ENCODE data around the gene PSMD13. TPM values are rescaled to one million over a fixed set of nuclear protein-coding genes. Genes with fewer than 3 reads are reported as not detected.
A peak's percentile ranks its signal among the peaks of the same experiment; 100 is the strongest.
"Not testable (repeated sequence)": the region's sequence is repeated elsewhere in the genome, so short reads cannot be mapped to it uniquely, and the experiment has no call there.

Gene PSMD13
- total and polyA plus RNA-seq, 2 of the 13 experiments (the other 11 are each of a cell fraction or from before 2014, with no cell fraction given) = 83.0 to 117 TPM

- TF ChIP-seq, protein P1, sequence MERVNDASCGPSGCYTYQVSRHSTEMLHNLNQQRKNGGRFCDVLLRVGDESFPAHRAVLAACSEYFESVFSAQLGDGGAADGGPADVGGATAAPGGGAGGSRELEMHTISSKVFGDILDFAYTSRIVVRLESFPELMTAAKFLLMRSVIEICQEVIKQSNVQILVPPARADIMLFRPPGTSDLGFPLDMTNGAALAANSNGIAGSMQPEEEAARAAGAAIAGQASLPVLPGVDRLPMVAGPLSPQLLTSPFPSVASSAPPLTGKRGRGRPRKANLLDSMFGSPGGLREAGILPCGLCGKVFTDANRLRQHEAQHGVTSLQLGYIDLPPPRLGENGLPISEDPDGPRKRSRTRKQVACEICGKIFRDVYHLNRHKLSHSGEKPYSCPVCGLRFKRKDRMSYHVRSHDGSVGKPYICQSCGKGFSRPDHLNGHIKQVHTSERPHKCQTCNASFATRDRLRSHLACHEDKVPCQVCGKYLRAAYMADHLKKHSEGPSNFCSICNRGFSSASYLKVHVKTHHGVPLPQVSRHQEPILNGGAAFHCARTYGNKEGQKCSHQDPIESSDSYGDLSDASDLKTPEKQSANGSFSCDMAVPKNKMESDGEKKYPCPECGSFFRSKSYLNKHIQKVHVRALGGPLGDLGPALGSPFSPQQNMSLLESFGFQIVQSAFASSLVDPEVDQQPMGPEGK (CRISPR knock-in tag; IDR thresholded peaks at IDR 0.05) = peak; percentile 8; the same call in 1 of the 2 replicates
- TF ChIP-seq ZMYM3 (CRISPR knock-in tag; IDR thresholded peaks at IDR 0.05) (peak; percentile 36; the same call in 1 of the 2 replicates), ETV5 (CRISPR knock-in tag; IDR thresholded peaks at IDR 0.05; ENCODE audit: borderline replicate concordance) (peak; percentile 20; the same call in 1 of the 2 replicates), FOXC1 (CRISPR knock-in tag; IDR thresholded peaks at IDR 0.05; ENCODE audit: borderline replicate concordance) (0 out of 2 replicates have a peak, but pooled peaks have one; percentile 41), FOXP1 (CRISPR knock-in tag; IDR thresholded peaks at IDR 0.05) (peak; percentile 57; the same call in 1 of the 2 replicates), SAP130 (CRISPR knock-in tag; IDR thresholded peaks at IDR 0.05; ENCODE audit: low read depth) (peak; percentile 32), ARID4A (CRISPR knock-in tag; IDR thresholded peaks at IDR 0.05; ENCODE audit: borderline replicate concordance) (peak; percentile 33; the same call in 1 of the 2 replicates), XRCC5 (optimal IDR thresholded peaks at IDR 0.05; ENCODE audit: low read length) (peak; percentile 17), MAX (IDR thresholded peaks at IDR 0.05) (peak; percentile 30; the same call in 1 of the 2 replicates)
- TF ChIP-seq, protein P2, sequence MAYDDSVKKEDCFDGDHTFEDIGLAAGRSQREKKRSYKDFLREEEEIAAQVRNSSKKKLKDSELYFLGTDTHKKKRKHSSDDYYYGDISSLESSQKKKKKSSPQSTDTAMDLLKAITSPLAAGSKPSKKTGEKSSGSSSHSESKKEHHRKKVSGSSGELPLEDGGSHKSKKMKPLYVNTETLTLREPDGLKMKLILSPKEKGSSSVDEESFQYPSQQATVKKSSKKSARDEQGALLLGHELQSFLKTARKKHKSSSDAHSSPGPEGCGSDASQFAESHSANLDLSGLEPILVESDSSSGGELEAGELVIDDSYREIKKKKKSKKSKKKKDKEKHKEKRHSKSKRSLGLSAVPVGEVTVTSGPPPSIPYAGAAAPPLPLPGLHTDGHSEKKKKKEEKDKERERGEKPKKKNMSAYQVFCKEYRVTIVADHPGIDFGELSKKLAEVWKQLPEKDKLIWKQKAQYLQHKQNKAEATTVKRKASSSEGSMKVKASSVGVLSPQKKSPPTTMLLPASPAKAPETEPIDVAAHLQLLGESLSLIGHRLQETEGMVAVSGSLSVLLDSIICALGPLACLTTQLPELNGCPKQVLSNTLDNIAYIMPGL (CRISPR knock-in tag; IDR thresholded peaks at IDR 0.05; ENCODE audit: borderline replicate concordance in 1 of 2, low read depth in 1 of 2) = peak in 1 of 2 experiments; percentile 47; a peak in 2 of 4 replicates
- not testable (repeated sequence) for TF ChIP-seq FOXP1 (IDR thresholded peaks at IDR 0.05)
- TF ChIP-seq, protein P3, sequence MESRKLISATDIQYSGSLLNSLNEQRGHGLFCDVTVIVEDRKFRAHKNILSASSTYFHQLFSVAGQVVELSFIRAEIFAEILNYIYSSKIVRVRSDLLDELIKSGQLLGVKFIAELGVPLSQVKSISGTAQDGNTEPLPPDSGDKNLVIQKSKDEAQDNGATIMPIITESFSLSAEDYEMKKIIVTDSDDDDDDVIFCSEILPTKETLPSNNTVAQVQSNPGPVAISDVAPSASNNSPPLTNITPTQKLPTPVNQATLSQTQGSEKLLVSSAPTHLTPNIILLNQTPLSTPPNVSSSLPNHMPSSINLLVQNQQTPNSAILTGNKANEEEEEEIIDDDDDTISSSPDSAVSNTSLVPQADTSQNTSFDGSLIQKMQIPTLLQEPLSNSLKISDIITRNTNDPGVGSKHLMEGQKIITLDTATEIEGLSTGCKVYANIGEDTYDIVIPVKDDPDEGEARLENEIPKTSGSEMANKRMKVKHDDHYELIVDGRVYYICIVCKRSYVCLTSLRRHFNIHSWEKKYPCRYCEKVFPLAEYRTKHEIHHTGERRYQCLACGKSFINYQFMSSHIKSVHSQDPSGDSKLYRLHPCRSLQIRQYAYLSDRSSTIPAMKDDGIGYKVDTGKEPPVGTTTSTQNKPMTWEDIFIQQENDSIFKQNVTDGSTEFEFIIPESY (CRISPR knock-in tag; IDR thresholded peaks at IDR 0.05) = 0 out of 2 replicates have a peak, but pooled peaks have one; percentile 50
- TF ChIP-seq, protein P4, sequence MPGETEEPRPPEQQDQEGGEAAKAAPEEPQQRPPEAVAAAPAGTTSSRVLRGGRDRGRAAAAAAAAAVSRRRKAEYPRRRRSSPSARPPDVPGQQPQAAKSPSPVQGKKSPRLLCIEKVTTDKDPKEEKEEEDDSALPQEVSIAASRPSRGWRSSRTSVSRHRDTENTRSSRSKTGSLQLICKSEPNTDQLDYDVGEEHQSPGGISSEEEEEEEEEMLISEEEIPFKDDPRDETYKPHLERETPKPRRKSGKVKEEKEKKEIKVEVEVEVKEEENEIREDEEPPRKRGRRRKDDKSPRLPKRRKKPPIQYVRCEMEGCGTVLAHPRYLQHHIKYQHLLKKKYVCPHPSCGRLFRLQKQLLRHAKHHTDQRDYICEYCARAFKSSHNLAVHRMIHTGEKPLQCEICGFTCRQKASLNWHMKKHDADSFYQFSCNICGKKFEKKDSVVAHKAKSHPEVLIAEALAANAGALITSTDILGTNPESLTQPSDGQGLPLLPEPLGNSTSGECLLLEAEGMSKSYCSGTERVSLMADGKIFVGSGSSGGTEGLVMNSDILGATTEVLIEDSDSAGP (CRISPR knock-in tag; IDR thresholded peaks at IDR 0.05; ENCODE audit: borderline replicate concordance) = peak; percentile 35; the same call in 1 of the 2 replicates
Measured at GRCh38 chr11:268716-269145, 32.0 kb downstream of the PSMD13 start (continued).

Data from HepG2 (cell line).